ENCODE measurements around the gene RNF144A.

DNA sequence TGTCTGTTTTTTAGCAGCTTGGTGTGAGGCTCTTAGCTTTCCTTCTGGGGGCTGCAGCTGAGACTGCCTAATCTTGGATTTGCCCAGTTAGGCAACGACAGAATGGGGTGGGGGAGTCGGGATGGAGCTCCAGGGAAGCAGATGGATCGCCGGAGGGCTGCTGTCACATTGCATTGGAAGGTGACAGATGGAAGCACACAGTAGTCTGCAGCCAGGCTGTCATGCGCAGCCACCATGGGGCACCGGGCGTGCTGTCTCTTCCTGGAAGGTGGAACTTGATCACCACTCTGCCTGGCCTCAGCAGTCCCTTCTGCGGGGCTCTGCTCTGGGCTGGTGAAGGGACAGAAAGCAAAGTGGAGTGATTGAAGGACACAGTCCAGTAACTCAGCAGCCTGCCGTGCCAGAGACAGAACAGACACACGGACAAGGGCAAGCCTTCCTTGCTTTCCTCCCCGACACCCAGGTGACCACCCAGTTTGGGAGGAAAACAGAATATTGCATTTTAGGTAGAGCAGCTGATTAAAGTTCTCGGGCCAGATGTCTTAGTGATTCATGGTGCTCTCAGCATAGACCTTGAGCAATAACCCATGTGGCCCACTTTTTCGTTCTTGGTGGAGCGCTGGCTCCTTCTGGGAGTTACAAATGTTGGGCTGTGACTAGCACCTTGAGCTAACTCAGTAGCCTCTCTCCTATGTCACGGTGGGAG lies 40.9 kb downstream of the RNF144A start:
- TF ChIP-seq, protein P1, sequence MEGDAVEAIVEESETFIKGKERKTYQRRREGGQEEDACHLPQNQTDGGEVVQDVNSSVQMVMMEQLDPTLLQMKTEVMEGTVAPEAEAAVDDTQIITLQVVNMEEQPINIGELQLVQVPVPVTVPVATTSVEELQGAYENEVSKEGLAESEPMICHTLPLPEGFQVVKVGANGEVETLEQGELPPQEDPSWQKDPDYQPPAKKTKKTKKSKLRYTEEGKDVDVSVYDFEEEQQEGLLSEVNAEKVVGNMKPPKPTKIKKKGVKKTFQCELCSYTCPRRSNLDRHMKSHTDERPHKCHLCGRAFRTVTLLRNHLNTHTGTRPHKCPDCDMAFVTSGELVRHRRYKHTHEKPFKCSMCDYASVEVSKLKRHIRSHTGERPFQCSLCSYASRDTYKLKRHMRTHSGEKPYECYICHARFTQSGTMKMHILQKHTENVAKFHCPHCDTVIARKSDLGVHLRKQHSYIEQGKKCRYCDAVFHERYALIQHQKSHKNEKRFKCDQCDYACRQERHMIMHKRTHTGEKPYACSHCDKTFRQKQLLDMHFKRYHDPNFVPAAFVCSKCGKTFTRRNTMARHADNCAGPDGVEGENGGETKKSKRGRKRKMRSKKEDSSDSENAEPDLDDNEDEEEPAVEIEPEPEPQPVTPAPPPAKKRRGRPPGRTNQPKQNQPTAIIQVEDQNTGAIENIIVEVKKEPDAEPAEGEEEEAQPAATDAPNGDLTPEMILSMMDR (IDR thresholded peaks at IDR 0.05): no peak
- TF ChIP-seq USF2 (CRISPR knock-in tag; IDR thresholded peaks at IDR 0.05) (no peak), ZNF232 (CRISPR knock-in tag; IDR thresholded peaks at IDR 0.05) (no peak), ZNF121 (CRISPR knock-in tag; IDR thresholded peaks at IDR 0.05) (no peak), NR3C1 (CRISPR knock-in tag; conservative IDR thresholded peaks at IDR 0.05; ENCODE audit: low read depth) (no peak)
- TF ChIP-seq, protein P2, sequence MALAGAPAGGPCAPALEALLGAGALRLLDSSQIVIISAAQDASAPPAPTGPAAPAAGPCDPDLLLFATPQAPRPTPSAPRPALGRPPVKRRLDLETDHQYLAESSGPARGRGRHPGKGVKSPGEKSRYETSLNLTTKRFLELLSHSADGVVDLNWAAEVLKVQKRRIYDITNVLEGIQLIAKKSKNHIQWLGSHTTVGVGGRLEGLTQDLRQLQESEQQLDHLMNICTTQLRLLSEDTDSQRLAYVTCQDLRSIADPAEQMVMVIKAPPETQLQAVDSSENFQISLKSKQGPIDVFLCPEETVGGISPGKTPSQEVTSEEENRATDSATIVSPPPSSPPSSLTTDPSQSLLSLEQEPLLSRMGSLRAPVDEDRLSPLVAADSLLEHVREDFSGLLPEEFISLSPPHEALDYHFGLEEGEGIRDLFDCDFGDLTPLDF (CRISPR knock-in tag; IDR thresholded peaks at IDR 0.05): no peak
